ENCODE results near the gene C10orf105.

GRCh38 chr10:71750986-71751385, 31.4 kb upstream of the C10orf105 start:
- TF ChIP-seq POLR2AphosphoS5 (IDR thresholded peaks at IDR 0.05; ENCODE audit: borderline replicate concordance, low read depth, low read length) (no peak), EZH2 (IDR thresholded peaks at IDR 0.05) (no peak), FOXP2 (optimal IDR thresholded peaks at IDR 0.05; ENCODE audit: control extremely low read depth, extremely low read length, insufficient read depth) (no peak)

Data from SK-N-MC (cell line).